Measurements from ENCODE around the gene DCXR. TPM values are rescaled to one million over a fixed set of nuclear protein-coding genes. Genes with fewer than 3 reads are reported as not detected.

Gene DCXR
- total RNA-seq, 1 donor from 2014 or later: 49.9 TPM

DNA sequence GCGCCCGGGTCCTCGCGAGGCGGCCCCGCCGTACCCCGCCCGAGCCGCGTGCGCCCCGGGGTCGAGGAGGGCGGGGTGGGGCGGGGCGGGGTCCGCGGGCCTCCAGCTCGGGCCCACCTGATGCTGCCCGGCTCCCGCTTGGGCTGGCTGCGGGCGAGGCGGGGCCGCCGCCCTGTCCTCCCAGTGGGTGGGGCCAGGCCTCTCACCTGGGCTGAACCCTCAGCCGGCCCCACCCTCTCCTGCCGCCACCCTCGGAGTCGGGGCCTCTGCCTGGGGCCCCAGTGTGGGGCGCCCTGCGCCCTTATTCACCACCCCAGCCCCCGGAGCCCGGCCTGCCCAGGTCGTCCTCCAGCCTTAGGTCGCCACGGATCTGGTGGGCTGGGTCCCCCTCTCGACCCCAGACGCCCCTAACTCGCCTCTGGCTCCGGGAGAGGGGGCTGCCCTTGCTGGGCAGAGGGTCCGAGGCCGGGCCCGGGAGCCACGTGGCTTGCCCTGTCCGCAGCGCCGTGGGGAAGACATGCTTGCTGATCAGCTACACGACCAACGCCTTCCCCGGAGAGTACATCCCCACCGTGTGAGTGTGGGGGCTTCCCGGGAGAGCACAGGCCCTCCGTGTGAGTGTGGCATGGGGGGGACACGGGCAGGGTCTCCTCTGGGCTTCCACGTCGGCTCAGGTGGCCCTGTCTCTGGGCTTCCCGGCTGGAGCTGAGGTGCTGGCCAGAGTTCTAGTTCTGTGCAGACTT is 5.4 kb downstream of the DCXR start:
- Histone ChIP-seq H3K27ac (ENCODE audit: low read depth, low read length) (no peak overlapping the region), H3K4me2 (ENCODE audit: low read length) (peak overlapping the region; percentile 86), H3K36me3 (ENCODE audit: insufficient read depth, low read length) (no peaks in the 10 kb centered on the region), H3K79me2 (ENCODE audit: insufficient read depth, low read length) (peaks cover 10% of the 10 kb centered on the region), H3K9ac (ENCODE audit: low read length) (peak overlapping the region; percentile 67), H3K9me3 (ENCODE audit: insufficient read depth, low read depth, low read length) (no peaks in the 10 kb centered on the region), H2AFZ (ENCODE audit: low read depth, low read length) (peak overlapping the region; percentile 60), H3K27me3 (ENCODE audit: insufficient read depth, low read length) (no peaks in the 10 kb centered on the region), H3K4me1 (ENCODE audit: insufficient read depth, low read length) (peaks cover 20% of the 10 kb centered on the region), H4K20me1 (ENCODE audit: insufficient read depth, low read length) (peaks cover 3% of the 10 kb centered on the region), H3K4me3 (ENCODE audit: insufficient read depth, low read depth, low read length) (peak overlapping the region; percentile 49)
- no peaks in the 10 kb centered on the region for H3K9me3 Mint-ChIP-seq (ENCODE audit: unreplicated experiment)
- peaks cover 13% of the 10 kb centered on the region for H3K36me3 Mint-ChIP-seq (ENCODE audit: low read depth, unreplicated experiment)
- peaks cover 8% of the 10 kb centered on the region for H3K27me3 Mint-ChIP-seq (ENCODE audit: low read depth, unreplicated experiment)
- no peak overlapping the region for H3K27ac Mint-ChIP-seq (ENCODE audit: unreplicated experiment)
- H3K4me3 Mint-ChIP-seq (ENCODE audit: unreplicated experiment): peak overlapping the region; percentile 80
- no peaks in the 10 kb centered on the region for H3K4me1 Mint-ChIP-seq (ENCODE audit: low read depth, unreplicated experiment)
- TF ChIP-seq, protein P1, sequence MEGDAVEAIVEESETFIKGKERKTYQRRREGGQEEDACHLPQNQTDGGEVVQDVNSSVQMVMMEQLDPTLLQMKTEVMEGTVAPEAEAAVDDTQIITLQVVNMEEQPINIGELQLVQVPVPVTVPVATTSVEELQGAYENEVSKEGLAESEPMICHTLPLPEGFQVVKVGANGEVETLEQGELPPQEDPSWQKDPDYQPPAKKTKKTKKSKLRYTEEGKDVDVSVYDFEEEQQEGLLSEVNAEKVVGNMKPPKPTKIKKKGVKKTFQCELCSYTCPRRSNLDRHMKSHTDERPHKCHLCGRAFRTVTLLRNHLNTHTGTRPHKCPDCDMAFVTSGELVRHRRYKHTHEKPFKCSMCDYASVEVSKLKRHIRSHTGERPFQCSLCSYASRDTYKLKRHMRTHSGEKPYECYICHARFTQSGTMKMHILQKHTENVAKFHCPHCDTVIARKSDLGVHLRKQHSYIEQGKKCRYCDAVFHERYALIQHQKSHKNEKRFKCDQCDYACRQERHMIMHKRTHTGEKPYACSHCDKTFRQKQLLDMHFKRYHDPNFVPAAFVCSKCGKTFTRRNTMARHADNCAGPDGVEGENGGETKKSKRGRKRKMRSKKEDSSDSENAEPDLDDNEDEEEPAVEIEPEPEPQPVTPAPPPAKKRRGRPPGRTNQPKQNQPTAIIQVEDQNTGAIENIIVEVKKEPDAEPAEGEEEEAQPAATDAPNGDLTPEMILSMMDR (IDR thresholded peaks at IDR 0.05; ENCODE audit: insufficient read depth, low read depth, low read length): no peak
- TF ChIP-seq EZH2 (IDR thresholded peaks at IDR 0.05; ENCODE audit: insufficient read depth, low read length): no peak
- no peak for DNase-seq (ENCODE audit: low read depth)
- FAIRE-seq: no peak

GRCh38 chr17:82031303-82031884 is 6.1 kb downstream of the DCXR start, which contains the start of gene RAC3:
TSS of gene RAC3 (plus strand) at chr17:82031678. CDS start at chr17:82031762, 84 bp downstream.
- peak within 1 kb of the TSS; percentile 80 for H3K4me3 Mint-ChIP-seq (ENCODE audit: unreplicated experiment)
- Histone ChIP-seq H3K4me1 (ENCODE audit: insufficient read depth, low read length) (peaks cover 15% of the 10 kb centered on the region), H3K27me3 (ENCODE audit: insufficient read depth, low read length) (no peaks in the 10 kb centered on the region), H3K27ac (ENCODE audit: low read depth, low read length) (no peak within 1 kb of the TSS), H3K4me3 (ENCODE audit: insufficient read depth, low read depth, low read length) (peak within 1 kb of the TSS; percentile 59), H3K9me3 (ENCODE audit: insufficient read depth, low read depth, low read length) (no peaks in the 10 kb centered on the region), H3K79me2 (ENCODE audit: insufficient read depth, low read length) (peaks cover 5% of the 10 kb centered on the region), H4K20me1 (ENCODE audit: insufficient read depth, low read length) (no peaks in the 10 kb centered on the region), H3K4me2 (ENCODE audit: low read length) (peak within 1 kb of the TSS; percentile 91), H3K36me3 (ENCODE audit: insufficient read depth, low read length) (no peaks in the 10 kb centered on the region), H3K9ac (ENCODE audit: low read length) (peak within 1 kb of the TSS; percentile 67), H2AFZ (ENCODE audit: low read depth, low read length) (peak within 1 kb of the TSS; percentile 87)
- H3K36me3 Mint-ChIP-seq (ENCODE audit: low read depth, unreplicated experiment): peaks cover 13% of the 10 kb centered on the region
- H3K4me1 Mint-ChIP-seq (ENCODE audit: low read depth, unreplicated experiment): no peaks in the 10 kb centered on the region
- no peak within 1 kb of the TSS for H3K27ac Mint-ChIP-seq (ENCODE audit: unreplicated experiment)
- TF ChIP-seq EZH2 (IDR thresholded peaks at IDR 0.05; ENCODE audit: insufficient read depth, low read length): no peak
- TF ChIP-seq, protein P1 (IDR thresholded peaks at IDR 0.05; ENCODE audit: insufficient read depth, low read depth, low read length): no peak
- DNase-seq (ENCODE audit: low read depth) (no peak), FAIRE-seq (no peak)
- H3K27me3 Mint-ChIP-seq (ENCODE audit: low read depth, unreplicated experiment): peaks cover 8% of the 10 kb centered on the region
- no peaks in the 10 kb centered on the region for H3K9me3 Mint-ChIP-seq (ENCODE audit: unreplicated experiment)

All from astrocyte (in vitro differentiated cells and primary cell).